Activated T-helper 1 cell treated with anti-CD3 and anti-CD28 coated beads, Interleukin-12 subunit alpha, Interleukin-12 subunit beta, Interleukin-2, Interleukin-4 antibody, amounts not matched to agents 30 ng/mL and 10 ng/mL and 1 ng/mL, durations not matched to agents 14 hours and 24 hours and 36 hours (primary cell): Measurements from ENCODE around the gene ING5. TPM values are rescaled to one million over a fixed set of nuclear protein-coding genes. Genes with fewer than 3 reads are reported as not detected.

Source experiments
- DNase-seq: peaks from one replicate; pipeline ENCODE4 v3.0.0; 2021; ENCODE audit warnings: low spot score
- H3K27ac Mint-ChIP-seq: one replicate; pipeline ENCODE4 v1.8.0; 2021; ENCODE audit warnings: mild to moderate bottlenecking, mixed read lengths
- H3K27me3 Mint-ChIP-seq: one replicate; pipeline ENCODE4 v1.8.0; 2022; ENCODE audit warnings: mild to moderate bottlenecking, moderate library complexity, mixed read lengths; ENCODE audit not compliant: insufficient read depth
- H3K36me3 Mint-ChIP-seq: one replicate; pipeline ENCODE4 v1.8.0; 2021; ENCODE audit warnings: low read depth, mixed read lengths
- H3K4me1 Mint-ChIP-seq: one replicate; pipeline ENCODE4 v1.8.0; 2021; ENCODE audit warnings: low read depth, mixed read lengths
- H3K4me3 Mint-ChIP-seq: one replicate; pipeline ENCODE4 v1.8.0; 2021; ENCODE audit warnings: mild to moderate bottlenecking, moderate library complexity, mixed read lengths
- H3K9me3 Mint-ChIP-seq: one replicate; pipeline ENCODE4 v1.8.0; 2021; ENCODE audit warnings: mixed read lengths
- intact Hi-C: fragments of 100-400 bp; cut with micrococcal nuclease; formaldehyde crosslinking; loops from one replicate; pipeline ENCODE4 v1.15.1; 2024
- total RNA-seq: library from RNA; stranded (reverse); gene quantifications from 2 replicates; pipeline ENCODE4 v1.2.3, GENCODE V29; 2022

Gene ING5
- total RNA-seq, 1 donor from 2014 or later: 57.5 TPM

GRCh38 chr2:241775223-241776177, 73.7 kb downstream of the ING5 start:
- H3K4me1 Mint-ChIP-seq: peaks cover 7% of the 10 kb centered on the region
- H3K36me3 Mint-ChIP-seq: no peaks in the 10 kb centered on the region
- no peak overlapping the region for H3K27ac Mint-ChIP-seq
- H3K4me3 Mint-ChIP-seq: no peak overlapping the region
- H3K27me3 Mint-ChIP-seq: no peaks in the 10 kb centered on the region
- intact Hi-C loops: no loop called here
- H3K9me3 Mint-ChIP-seq: no peaks in the 10 kb centered on the region
- no peak for DNase-seq

GRCh38 chr2:241776336-241777169, 74.7 kb downstream of the ING5 start, which contains the start of gene GAL3ST2:
Gene GAL3ST2, plus strand, starts transcription at chr2:241776822. Its CDS starts 134 bp downstream, at chr2:241776956.
- H3K9me3 Mint-ChIP-seq: peaks cover 8% of the 10 kb centered on the region
- intact Hi-C loops: no loop called here
- no peak within 1 kb of the TSS for H3K4me3 Mint-ChIP-seq
- H3K27ac Mint-ChIP-seq: no peak within 1 kb of the TSS
- peaks cover 7% of the 10 kb centered on the region for H3K4me1 Mint-ChIP-seq
- H3K27me3 Mint-ChIP-seq: no peaks in the 10 kb centered on the region
- DNase-seq: no peak
- H3K36me3 Mint-ChIP-seq: no peaks in the 10 kb centered on the region

GRCh38 chr2:241777170-241777685, 75.4 kb downstream of the ING5 start:
- H3K27ac Mint-ChIP-seq: no peak overlapping the region
- H3K4me3 Mint-ChIP-seq: no peak overlapping the region
- peaks cover 2% of the 10 kb centered on the region for H3K4me1 Mint-ChIP-seq
- peaks cover 8% of the 10 kb centered on the region for H3K9me3 Mint-ChIP-seq
- intact Hi-C loops: no loop called here
- no peaks in the 10 kb centered on the region for H3K36me3 Mint-ChIP-seq
- H3K27me3 Mint-ChIP-seq: no peaks in the 10 kb centered on the region
- DNase-seq: no peak

GRCh38 chr2:241777686-241778627, 76.1 kb downstream of the ING5 start:
- DNase-seq: no peak
- H3K36me3 Mint-ChIP-seq: no peaks in the 10 kb centered on the region
- intact Hi-C loops: no loop called here
- H3K4me3 Mint-ChIP-seq: no peak overlapping the region
- H3K27me3 Mint-ChIP-seq: no peaks in the 10 kb centered on the region
- no peaks in the 10 kb centered on the region for H3K4me1 Mint-ChIP-seq
- peaks cover 8% of the 10 kb centered on the region for H3K9me3 Mint-ChIP-seq
- no peak overlapping the region for H3K27ac Mint-ChIP-seq

Other genes with a start within 250 kb of the ING5 start
- 125 and 133 TPM in 2 replicates for gene STK25, start 193.5 kb upstream of the ING5 start, total RNA-seq
- 0.07 TPM in 1 of 2 replicates, not detected in the other for gene BOK, start 143.3 kb upstream of the ING5 start, total RNA-seq
- gene THAP4, start 64.9 kb upstream of the ING5 start, total RNA-seq: 53.1 and 58.5 TPM in 2 replicates
- gene ATG4B, start 64.3 kb upstream of the ING5 start, total RNA-seq: 116 and 126 TPM in 2 replicates
- gene DTYMK, start 15.2 kb upstream of the ING5 start, total RNA-seq: 102 and 106 TPM in 2 replicates
- 27.1 and 28.7 TPM in 2 replicates for gene D2HGDH, start 32.6 kb downstream of the ING5 start, total RNA-seq
- 0.51 and 0.60 TPM in 2 replicates for gene GAL3ST2, start 74.8 kb downstream of the ING5 start, total RNA-seq
- 0.61 and 0.80 TPM in 2 replicates for gene NEU4, start 107.2 kb downstream of the ING5 start, total RNA-seq
- 67.8 and 69.1 TPM in 2 replicates for gene PDCD1, start 156.9 kb downstream of the ING5 start, total RNA-seq
- gene RTP5, start 167.7 kb downstream of the ING5 start, total RNA-seq: not detected in 2 replicates